Activated CD8-positive, alpha-beta memory T cell treated with anti-CD3 and anti-CD28 coated beads, Interleukin-2, amount 50 U/mL, for 4 hours (primary cell): ENCODE results near the gene TP53TG5.
A peak's percentile ranks its signal among the peaks of the same experiment; 100 is the strongest.

Source experiments
- DNase-seq: peaks from one replicate; pipeline ENCODE4 v3.0.0-alpha.2; 2020

The TP53TG5 gene

GRCh38 chr20:45378191-45378590, at the start of gene TP53TG5:
TSS of gene TP53TG5 (minus strand) at chr20:45378325. CDS start at chr20:45378236, 89 bp downstream.
- DNase-seq: no peak

DNA sequence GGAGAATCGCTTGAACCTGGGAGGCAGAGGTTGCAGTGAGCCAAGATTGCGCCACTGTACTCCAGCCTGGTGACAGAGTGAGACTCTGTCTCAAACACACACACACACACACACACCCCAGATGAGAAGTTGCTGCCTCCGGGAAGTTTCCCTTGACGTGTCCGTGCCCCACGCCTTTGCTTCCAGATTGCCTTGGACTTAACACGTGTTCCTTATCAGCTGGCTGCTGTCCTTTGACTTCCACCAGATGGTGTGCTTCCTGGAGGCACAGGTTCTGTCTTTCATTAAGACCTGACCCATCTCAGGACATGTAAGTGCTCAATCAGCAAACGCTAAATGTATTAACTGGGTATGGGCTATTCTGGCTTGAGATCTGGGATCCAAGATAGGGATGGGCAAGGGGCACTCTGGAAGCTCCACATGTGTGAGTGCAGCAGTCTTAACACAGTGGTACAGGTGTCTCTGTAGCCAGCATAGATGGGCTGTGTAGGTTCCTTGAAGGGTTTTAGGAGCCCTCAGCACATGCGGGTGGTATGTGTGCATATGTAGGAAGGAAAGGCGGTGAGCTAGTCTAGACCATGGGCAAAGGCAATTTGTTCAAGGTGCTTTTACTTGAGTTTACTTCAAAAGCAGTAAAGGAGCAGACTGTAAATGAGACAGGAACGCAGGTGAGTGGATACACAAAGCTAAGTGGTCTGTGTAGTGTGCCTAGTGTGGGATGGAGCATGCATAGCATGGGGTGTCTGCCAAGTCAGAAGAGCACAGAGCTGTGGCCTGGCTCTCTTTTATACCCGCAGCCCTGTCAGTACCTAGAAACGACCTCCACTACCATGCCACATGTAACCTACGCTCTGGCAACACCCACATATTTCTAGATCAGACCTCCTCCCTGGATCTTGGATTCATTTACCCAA, 49.4 kb upstream of the TP53TG5 start:
- no peak for DNase-seq

DNA sequence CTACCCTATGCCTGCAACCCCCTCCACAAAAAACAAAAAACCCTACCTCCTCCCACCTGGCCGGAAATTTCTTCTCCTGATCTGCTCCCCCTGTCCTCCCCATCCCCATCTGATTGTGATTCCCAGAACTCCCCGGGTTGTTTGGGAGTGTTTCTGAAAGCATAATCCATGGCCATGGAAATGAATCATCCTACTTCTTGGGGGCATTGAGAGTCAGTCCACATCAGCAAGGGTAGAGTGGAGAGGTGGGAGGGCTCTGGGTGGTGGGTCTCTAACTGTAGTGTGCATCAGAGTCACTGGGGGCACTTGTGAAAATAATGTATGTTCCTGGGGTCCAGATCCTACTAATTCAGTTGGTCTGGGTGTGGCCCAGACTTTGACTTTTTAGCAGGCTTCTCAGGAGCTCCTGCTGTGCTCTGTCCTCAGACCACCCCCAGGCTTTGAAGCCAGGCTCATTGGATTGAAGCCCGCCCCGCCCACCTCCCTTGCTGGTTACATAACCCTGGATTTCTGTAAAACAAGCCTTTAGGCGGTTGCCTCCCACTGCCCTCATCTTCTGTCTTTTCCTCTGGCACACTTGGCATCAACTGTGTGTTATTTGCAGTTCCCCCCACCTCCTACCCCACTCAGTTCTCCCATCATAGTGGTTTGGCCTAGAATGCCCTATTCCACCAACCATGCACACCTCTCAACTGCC, 48.3 kb upstream of the TP53TG5 start:
- no peak for DNase-seq

DNA sequence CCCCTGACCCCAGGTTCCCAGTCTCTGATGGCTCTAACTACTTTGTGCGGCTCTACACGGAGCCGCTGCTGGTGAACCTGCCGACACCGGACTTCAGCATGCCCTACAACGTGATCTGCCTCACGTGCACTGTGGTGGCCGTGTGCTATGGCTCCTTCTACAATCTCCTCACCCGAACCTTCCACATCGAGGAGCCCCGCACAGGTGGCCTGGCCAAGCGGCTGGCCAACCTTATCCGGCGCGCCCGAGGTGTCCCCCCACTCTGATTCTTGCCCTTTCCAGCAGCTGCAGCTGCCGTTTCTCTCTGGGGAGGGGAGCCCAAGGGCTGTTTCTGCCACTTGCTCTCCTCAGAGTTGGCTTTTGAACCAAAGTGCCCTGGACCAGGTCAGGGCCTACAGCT, 47.4 kb upstream of the TP53TG5 start:
- no peak for DNase-seq

DNA sequence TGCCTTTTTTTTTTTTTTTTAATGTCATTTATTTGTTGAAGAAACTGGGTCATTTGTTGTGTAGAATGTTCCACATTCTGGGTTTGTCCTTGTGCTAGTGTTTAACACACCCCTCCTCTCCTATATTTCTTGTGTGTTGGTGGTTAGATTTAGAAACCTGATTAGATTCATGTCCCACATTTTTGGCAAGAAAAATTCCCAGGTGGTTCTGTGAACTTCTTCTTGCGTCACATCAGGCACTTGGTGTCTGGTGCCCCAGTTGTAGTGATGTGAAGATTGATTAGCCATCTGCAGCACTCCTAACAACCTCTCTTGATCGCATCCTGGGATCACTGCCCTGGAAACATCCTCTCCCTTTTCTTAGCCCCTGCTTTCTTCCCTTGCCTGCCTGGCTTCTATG, 45.6 kb upstream of the TP53TG5 start:
- no peak for DNase-seq

DNA sequence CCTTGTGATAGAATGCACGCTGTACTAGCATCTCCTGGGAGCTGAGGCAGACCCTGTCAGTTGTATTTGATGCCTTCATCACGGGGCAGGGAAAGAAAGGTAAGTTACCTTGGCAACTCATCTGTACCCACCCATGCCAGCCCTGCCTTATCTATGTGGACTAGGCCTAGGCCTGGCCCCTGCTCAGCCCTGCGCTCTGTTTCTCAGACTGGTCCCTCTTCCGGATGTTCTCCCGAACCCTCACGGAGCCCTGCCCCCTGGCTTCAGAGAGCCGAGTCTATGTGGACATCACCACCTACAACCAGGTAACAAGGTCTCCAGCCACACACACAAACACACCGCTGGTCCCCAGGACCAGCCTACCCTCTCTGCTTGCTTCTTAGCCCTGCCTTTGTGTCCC, 42.0 kb upstream of the TP53TG5 start:
- no peak for DNase-seq

DNA sequence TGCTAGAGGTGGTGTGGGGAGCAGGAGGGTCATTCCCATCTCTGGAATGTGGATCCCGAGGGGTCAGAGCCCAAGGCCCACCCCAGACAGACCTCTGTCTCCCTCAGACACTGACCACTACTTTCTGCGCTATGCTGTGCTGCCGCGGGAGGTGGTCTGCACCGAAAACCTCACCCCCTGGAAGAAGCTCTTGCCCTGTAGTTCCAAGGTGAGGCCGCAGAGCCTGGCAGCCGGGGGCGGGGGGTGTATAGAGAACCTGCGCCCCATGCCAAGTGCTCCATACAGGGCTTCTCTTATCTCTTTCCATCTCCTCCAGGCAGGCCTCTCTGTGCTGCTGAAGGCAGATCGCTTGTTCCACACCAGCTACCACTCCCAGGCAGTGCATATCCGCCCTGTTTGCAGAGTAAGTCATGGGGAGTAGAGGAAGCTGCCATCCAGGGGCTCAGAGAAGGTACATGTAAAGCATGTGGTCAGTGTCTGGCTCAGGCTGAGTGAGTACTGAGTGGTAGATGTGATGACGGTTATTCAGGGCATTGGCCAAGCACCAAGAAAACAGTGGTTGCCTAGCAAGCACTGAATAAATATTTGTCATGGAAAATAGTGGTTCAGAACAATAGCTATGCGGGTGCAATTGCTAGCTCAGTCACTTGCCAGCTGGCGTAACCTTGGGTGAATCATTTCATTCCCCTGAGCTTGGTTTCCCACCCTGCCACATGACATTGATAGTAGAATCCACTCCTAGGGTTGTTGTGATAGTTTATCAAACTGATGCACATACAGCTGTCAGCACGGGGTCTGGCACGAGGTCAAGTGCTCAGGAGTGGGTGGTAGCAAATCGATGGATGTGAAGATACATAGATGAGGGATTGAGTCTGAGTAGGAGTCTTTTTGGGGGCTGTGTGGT, 41.3 kb upstream of the TP53TG5 start:
- no peak for DNase-seq

DNA sequence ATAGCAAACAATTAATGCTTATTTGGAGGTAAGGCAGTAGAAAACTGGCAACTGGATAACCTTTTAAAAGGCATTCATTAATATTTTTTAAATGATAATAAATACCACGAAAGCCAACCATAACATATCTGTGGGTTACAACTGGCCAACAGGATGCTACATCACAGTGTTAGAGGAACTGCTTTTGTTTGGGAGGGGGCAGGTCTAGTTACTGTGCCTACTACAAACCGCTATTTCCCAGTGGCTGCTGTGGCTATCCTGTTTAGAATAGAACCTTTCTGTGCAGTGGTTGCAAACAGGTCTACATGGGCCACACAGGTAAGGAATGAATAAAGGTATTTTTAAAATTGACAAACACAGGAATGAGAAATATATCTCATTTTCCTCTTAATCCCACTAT, 38.8 kb upstream of the TP53TG5 start:
- DNase-seq: no peak

DNA sequence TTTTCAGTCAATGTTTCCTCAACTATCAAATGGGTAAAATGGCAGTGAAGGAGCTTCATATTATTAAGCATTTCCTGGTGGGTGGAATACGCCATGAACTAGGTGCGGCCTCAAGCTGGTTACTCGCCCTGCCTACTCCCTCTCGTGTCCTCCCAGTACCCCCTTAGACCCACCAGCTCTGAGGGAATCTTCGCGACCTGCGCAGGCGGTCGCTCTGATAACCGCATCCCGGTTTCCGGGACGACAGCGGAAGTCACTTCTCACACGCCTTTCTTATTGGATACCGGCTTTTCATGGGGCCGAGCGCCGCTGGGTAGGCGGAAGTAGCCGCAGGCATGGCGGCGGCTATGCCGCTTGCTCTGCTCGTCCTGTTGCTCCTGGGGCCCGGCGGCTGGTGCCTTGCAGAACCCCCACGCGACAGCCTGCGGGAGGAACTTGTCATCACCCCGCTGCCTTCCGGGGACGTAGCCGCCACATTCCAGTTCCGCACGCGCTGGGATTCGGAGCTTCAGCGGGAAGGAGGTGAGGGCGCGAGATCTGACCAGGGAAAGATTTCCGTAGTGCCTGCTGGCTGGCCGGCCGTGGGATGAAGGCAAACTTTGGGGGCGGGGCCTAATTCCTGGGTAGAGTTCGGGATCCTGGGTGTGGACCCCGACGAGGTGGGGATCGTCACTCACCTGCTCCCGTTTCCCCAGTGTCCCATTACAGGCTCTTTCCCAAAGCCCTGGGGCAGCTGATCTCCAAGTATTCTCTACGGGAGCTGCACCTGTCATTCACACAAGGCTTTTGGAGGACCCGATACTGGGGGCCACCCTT, 37.9 kb upstream of the TP53TG5 start, which contains the start of gene PIGT:
Gene PIGT, plus strand, starts transcription at position 320 of the 816 bp plus-strand sequence. Its CDS starts 16 bp downstream, at position 336.
- peak; percentile 85 for DNase-seq

GRCh38 chr20:45413479-45413878, 35.4 kb upstream of the TP53TG5 start:
- DNase-seq: no peak

GRCh38 chr20:45412653-45413052, 34.5 kb upstream of the TP53TG5 start:
- no peak for DNase-seq

- DNase-seq: no peak
These were observed 32.8 kb upstream of the TP53TG5 start for GRCh38 chr20:45410887-45411286.

DNA sequence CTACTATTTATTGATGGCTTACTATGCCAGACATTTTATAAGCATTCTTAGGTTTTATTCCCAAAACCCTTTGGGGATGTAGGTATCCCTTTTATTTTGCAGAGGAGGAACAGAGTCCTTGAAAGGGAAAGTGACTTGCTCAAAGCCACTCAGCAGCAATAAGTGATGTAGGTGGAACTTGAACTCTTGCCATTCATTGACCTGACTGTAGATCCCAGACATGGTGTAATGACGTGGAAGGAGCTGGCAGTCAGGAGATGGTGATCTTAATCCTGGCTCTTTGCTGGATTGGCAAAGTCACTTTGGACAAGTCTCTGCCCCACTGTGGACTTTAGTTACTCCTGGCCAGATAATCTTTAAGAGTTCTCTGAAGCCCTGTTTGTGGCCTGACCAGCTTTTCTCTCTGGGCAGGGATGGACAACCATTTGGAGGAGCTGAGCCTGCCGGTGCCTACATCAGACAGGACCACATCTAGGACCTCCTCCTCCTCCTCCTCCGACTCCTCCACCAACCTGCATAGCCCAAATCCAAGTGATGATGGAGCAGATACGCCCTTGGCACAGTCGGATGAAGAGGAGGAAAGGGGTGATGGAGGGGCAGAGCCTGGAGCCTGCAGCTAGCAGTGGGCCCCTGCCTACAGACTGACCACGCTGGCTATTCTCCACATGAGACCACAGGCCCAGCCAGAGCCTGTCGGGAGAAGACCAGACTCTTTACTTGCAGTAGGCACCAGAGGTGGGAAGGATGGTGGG, 31.6 kb upstream of the TP53TG5 start:
- no peak for DNase-seq

DNA sequence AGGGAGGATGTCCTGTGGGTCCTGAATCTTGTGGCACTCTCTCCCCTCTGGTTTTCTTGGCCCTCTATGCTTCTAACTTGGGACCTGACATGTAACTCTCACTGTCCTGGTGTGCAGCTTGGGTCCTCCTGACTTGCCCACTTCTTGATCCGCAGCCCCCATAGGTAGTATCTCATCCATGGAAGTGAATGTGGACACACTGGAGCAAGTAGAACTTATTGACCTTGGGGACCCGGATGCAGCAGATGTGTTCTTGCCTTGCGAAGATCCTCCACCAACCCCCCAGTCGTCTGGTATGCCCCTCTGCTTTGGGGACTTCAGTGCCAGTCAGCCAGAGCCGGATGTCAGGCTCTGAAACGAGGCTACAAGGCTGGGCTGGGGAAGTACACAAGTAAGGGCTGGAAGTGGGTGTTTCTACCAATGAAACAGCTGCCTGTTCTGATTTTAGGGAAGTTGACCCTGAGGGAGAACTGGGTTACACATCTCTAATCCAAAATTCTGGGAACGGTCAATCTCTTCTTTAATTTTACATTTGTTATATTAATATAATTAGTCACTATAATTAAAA, 30.6 kb upstream of the TP53TG5 start:
- DNase-seq: no peak

GRCh38 chr20:45407783-45408645, 29.9 kb upstream of the TP53TG5 start, which contains the start of gene DBNDD2:
TSS of gene DBNDD2 (plus strand) at chr20:45408289. CDS start at chr20:45408468, 179 bp downstream.
- peak; percentile 39 for DNase-seq

GRCh38 chr20:45407067-45407745, 29.1 kb upstream of the TP53TG5 start:
- no peak for DNase-seq

- peak; percentile 69 for DNase-seq
These were observed 28.3 kb upstream of the TP53TG5 start for GRCh38 chr20:45406260-45407066.

DNA sequence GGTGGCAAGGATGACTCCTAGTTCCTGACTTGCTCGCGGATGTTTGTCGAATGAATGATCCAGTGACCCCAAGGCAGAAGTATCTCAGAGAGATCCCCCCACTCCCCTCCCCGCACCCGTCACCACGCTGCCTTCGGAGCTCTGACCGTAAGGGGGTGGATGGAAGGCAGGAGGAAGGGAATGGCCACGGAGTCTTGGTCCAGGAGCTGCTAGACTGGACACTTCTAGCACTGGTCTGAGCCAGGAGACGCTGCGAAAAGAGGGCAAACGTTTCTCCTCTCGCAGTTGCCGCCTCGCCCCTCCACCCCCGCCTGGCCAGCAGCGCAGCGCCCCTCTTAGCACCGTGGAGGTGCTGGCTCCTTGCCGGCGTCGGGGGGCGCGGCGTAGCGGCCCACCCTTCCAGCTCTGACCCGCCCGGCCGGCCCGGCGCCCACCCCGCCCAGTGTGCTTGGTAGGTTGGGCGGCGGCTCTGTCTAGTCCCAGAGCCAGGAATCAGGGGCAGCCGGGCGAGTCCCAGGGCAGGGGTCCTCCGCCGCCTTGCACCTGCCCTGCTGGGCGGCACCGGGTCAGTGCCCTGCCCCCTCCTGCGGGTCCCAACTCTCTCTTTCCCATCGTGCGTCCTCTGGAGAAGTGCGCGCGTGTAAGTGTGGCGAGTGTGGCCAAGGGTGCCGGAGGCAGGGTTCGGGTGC, 27.6 kb upstream of the TP53TG5 start:
- DNase-seq: peak; percentile 28
